PC-3 (cell line): ENCODE measurements around the gene MAP2K1. TPM values are rescaled to one million over a fixed set of nuclear protein-coding genes. Genes with fewer than 3 reads are reported as not detected.

Experiments
- ATAC-seq: fragments of 200-7000 bp; cut with Tn5 transposase; 2 replicates; pipeline ENCODE4 v1.9.1; 2020; ENCODE audit warnings: mild to moderate bottlenecking, moderate library complexity
- BruUV-seq: library from RNA; stranded (reverse); fragments of 400-500 nt; replicated peaks from 2 replicates; lab custom pipeline; 2021; lab: Mats Ljungman, UMichigan
- CTCF ChIA-PET: fragments of 300-600 bp; sonication (Branson Sonifier 250); formaldehyde crosslinking; loops from one replicate; lab custom pipeline; 2022; ENCODE audit warnings: antibody characterized with exemption; lab: Charles Lee
- POLR2A ChIA-PET: fragments of 300-600 bp; sonication (Branson Sonifier 250); formaldehyde crosslinking; loops from one replicate; lab custom pipeline; 2022; ENCODE audit warnings: antibody characterized with exemption; ENCODE audit not compliant: unreplicated experiment; lab: Charles Lee
- DNase-seq: peaks from one replicate; pipeline ENCODE4 v3.0.0-alpha.2; 2015
- H2AFZ ChIP-seq: fragments of 300-600 bp; sonication (generic); 2 replicates; pipeline ENCODE4 v1.6.0; 2016; ENCODE audit warnings: antibody characterized with exemption, low read length
- H3F3A ChIP-seq: fragments of 300-600 bp; sonication (generic); one replicate; pipeline ENCODE4 v1.6.0; 2017; ENCODE audit warnings: antibody characterized with exemption, low read length, control low read depth, mild to moderate bottlenecking; ENCODE audit not compliant: unreplicated experiment
- H3K27ac ChIP-seq: fragments of 300-600 bp; sonication (generic); 2 replicates; pipeline ENCODE4 v1.5.1; 2016; ENCODE audit warnings: mild to moderate bottlenecking, low read length
- H3K27me3 ChIP-seq: fragments of 300-600 bp; sonication (generic); 2 replicates; pipeline ENCODE4 v1.6.1; 2016; ENCODE audit warnings: low read length, mixed read lengths
- H3K36me3 ChIP-seq: fragments of 300-600 bp; sonication (generic); 2 replicates; pipeline ENCODE4 v1.6.1; 2016; ENCODE audit warnings: low read depth, mixed run types, low read length, mixed read lengths
- H3K4me1 ChIP-seq: fragments of 300-600 bp; sonication (generic); 2 replicates; pipeline ENCODE4 v1.5.1; 2016; ENCODE audit warnings: low read length; ENCODE audit not compliant: insufficient read depth
- H3K4me2 ChIP-seq: fragments of 300-600 bp; sonication (generic); 2 replicates; pipeline ENCODE4 v1.6.0; 2016; ENCODE audit warnings: low read length
- H3K4me3 ChIP-seq: fragments of 300-600 bp; sonication (generic); 2 replicates; pipeline ENCODE4 v1.5.1; 2016; ENCODE audit warnings: mild to moderate bottlenecking, low read length, mixed read lengths
- H3K79me2 ChIP-seq: fragments of 300-600 bp; sonication (generic); 2 replicates; pipeline ENCODE4 v1.6.1; 2017; ENCODE audit warnings: low read length, mixed read lengths
- H3K9ac ChIP-seq: fragments of 300-600 bp; sonication (generic); 2 replicates; pipeline ENCODE4 v1.6.0; 2016; ENCODE audit warnings: mild to moderate bottlenecking, low read length
- H3K9me2 ChIP-seq: fragments of 300-600 bp; sonication (generic); replicated peaks from 2 replicates; pipeline ENCODE4 v1.6.1; 2016; ENCODE audit warnings: mixed run types, low read length, mixed read lengths
- H3K9me3 ChIP-seq: fragments of 300-600 bp; sonication (generic); 2 replicates; pipeline ENCODE4 v1.6.1; 2016; ENCODE audit warnings: low read length, mixed read lengths
- H4K20me1 ChIP-seq: fragments of 300-600 bp; sonication (generic); 2 replicates; pipeline ENCODE4 v1.6.1; 2016; ENCODE audit warnings: low read length, mixed read lengths
- CTCF ChIP-seq: fragments of 300-600 bp; sonication (generic); conservative IDR thresholded peaks from 2 replicates; pipeline ENCODE4 v1.5.1; 2017; ENCODE audit warnings: antibody characterized with exemption, low read depth, mild to moderate bottlenecking, low read length
- EZH2 ChIP-seq: fragments of 300-600 bp; sonication (generic); IDR thresholded peaks from one replicate; pipeline ENCODE4 v1.6.1; 2017; ENCODE audit warnings: antibody characterized with exemption, mild to moderate bottlenecking, low read length; ENCODE audit not compliant: unreplicated experiment
- EZH2phosphoT487 ChIP-seq: fragments of 300-600 bp; sonication (generic); IDR thresholded peaks from 2 replicates; pipeline ENCODE4 v1.6.1; 2018; ENCODE audit warnings: mild to moderate bottlenecking, antibody characterized with exemption, low read length, borderline replicate concordance
- intact Hi-C: fragments of 100-400 bp; cut with micrococcal nuclease; formaldehyde crosslinking; loops from 2 replicates; pipeline ENCODE4 v1.9.0; 2023
- microRNA-seq: library from miRNA; unstranded; fragments of <30 nt; microRNA quantifications from one replicate; pipeline ENCODE4 v1.1.0, GENCODE V29; 2020; ENCODE audit not compliant: unreplicated experiment
- total RNA-seq: library from RNA; depleted of rRNA; stranded (reverse); fragments of >200 nt; gene quantifications from 2 replicates; pipeline ENCODE4 v1.2.3, GENCODE V29; 2014; rRNA removed

MAP2K1 gene
- total RNA-seq, 1 experiment from 2014 or later = 35.5 TPM

GRCh38 chr15:66524838-66525237, 138.1 kb downstream of the MAP2K1 start:
- intact Hi-C loops = no loop called here
- H3K9me2 ChIP-seq = no peaks in the 10 kb centered on the region
- H3K4me2 ChIP-seq = no peak overlapping the region
- H3K4me3 ChIP-seq = no peak overlapping the region
- no peak overlapping the region for H2AFZ ChIP-seq
- TF ChIP-seq CTCF (no peak), EZH2 (no peak), EZH2phosphoT487 (no peak)
- H3K9me3 ChIP-seq = no peaks in the 10 kb centered on the region
- H3K27me3 ChIP-seq = no peaks in the 10 kb centered on the region
- no peaks in the 10 kb centered on the region for H4K20me1 ChIP-seq
- H3K9ac ChIP-seq = no peak overlapping the region
- CTCF ChIA-PET = no interaction called here
- H3K79me2 ChIP-seq = no peaks in the 10 kb centered on the region
- BruUV-seq = no TSS peak
- H3F3A ChIP-seq = no peaks in the 10 kb centered on the region
- no peak overlapping the region for H3K27ac ChIP-seq
- DNase-seq (no peak), ATAC-seq (no peak)
- POLR2A ChIA-PET = no interaction called here
- H3K4me1 ChIP-seq = no peaks in the 10 kb centered on the region
- H3K36me3 ChIP-seq = peaks cover 13% of the 10 kb centered on the region

DNA sequence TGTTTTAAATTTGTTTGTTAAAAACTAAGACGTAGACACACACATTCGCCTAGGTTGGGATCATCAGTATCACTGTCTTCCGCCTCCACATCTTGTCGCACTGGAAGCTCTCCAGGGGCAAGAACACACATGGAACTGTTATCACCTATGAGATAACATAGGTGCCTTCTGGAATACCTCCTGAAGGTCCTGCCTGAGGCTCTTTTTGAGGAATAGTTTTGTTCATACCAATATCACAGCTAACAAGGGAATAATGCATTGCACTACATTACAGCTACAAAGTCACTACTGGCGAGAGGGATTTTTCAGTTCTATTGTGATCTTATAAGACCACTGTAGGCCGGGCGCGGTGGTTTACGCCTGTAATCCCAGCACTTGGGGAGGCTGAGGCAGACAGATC, 148.3 kb downstream of the MAP2K1 start:
- 0 out of 2 replicates have a peak, but pooled peaks cover 4% of the 10 kb centered on the region for H3K36me3 ChIP-seq
- no peak for TF ChIP-seq EZH2
- no peak for TF ChIP-seq EZH2phosphoT487
- no peak for TF ChIP-seq CTCF

More for the DNA sequence above, 148.3 kb downstream of the MAP2K1 start:
- H2AFZ ChIP-seq = no peak overlapping the region
- ChIA-PET POLR2A (no interaction called here), CTCF (no interaction called here)
- DNase-seq = no peak
- H3K27me3 ChIP-seq = no peaks in the 10 kb centered on the region
- no peaks in the 10 kb centered on the region for H3K9me3 ChIP-seq
- no peaks in the 10 kb centered on the region for H3K79me2 ChIP-seq
- H3K4me3 ChIP-seq = no peak overlapping the region
- H4K20me1 ChIP-seq = no peaks in the 10 kb centered on the region
- H3K4me2 ChIP-seq = no peak overlapping the region
- H3K27ac ChIP-seq = no peak overlapping the region
- H3F3A ChIP-seq = no peaks in the 10 kb centered on the region
- ATAC-seq = no peak
- intact Hi-C loops = no loop called here
- H3K9me2 ChIP-seq = no peaks in the 10 kb centered on the region
- H3K9ac ChIP-seq = no peak overlapping the region
- no peaks in the 10 kb centered on the region for H3K4me1 ChIP-seq
- no TSS peak for BruUV-seq

Small RNA genes lying within 50 kb of the gene (microRNA-seq; reads per million reads assigned to microRNA genes)
- not detected for gene MIR4512

Other genes starting within 250 kb of the MAP2K1 start
- not detected in 2 replicates for gene MEGF11, start 133.2 kb upstream of the MAP2K1 start, total RNA-seq
- gene DIS3L, start 93.3 kb upstream of the MAP2K1 start, total RNA-seq = 18.7 and 19.9 TPM in 2 replicates
- gene TIPIN, start 30.2 kb upstream of the MAP2K1 start, total RNA-seq = 11.5 and 14.2 TPM in 2 replicates
- gene SNAPC5, start 110.8 kb downstream of the MAP2K1 start, total RNA-seq = 34.1 and 38.2 TPM in 2 replicates
- gene RPL4, start 117.9 kb downstream of the MAP2K1 start, total RNA-seq = 1,239 and 2,773 TPM in 2 replicates
- gene ZWILCH, start 118.4 kb downstream of the MAP2K1 start, total RNA-seq = 18.1 and 19.9 TPM in 2 replicates
- gene LCTL, start 179.1 kb downstream of the MAP2K1 start, total RNA-seq = not detected in 2 replicates